Subcutaneous adipose tissue (tissue), 4 donors: Measurements from ENCODE around the gene AHR. TPM values are rescaled to one million over a fixed set of nuclear protein-coding genes. Genes with fewer than 3 reads are reported as not detected.

Experiments used
- total RNA-seq, 4 donors: library from RNA; depleted of rRNA; stranded (reverse); fragments of >200 nt; gene quantifications; one replicate each; pipeline ENCODE4 v1.1.0, GENCODE V29; 2016
- TF ChIP-seq, protein P1 (sequence below): fragments of 450-650 bp; IDR thresholded peaks from one replicate; pipeline ENCODE4 v1.5.1; 2016; ENCODE audit warnings: low read depth, mild to moderate bottlenecking, control low read depth, antibody characterized with exemption, moderate library complexity

AHR gene
- total RNA-seq, 4 donors from 2014 or later: 72.3 to 166 (median 109) TPM

DNA sequence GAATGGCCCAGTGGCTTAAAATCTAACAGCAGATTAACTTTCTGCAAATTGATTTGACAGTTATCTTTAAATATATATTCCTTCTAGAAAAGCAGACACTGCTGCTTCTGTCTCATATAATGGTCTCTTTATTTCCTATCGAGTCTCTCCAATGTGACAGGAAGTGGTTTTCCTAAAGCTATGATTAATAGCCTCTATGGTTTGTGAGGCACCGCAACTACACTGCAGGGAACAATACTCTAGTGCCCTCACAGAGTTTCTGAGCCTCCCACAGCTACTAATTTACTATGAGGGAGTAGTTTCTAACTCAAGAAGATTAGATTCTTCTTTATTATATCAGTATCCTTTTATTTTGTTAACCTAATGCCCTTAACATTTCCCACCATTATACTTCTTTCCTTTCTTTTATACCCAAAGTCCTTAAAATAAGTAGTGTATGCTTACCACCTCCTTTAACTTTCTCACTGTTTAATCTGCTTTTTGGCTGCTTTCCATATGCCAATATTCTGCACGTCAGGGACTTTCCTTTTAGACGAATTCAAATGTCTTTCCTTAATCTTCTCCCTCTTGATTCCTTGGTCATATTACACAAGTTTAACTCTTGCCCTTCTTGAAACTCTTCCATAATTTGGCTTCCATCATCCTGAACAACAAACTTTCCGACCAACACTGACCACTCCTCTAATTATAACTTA is 23.8 kb upstream of the AHR start:
- TF ChIP-seq, protein P1, sequence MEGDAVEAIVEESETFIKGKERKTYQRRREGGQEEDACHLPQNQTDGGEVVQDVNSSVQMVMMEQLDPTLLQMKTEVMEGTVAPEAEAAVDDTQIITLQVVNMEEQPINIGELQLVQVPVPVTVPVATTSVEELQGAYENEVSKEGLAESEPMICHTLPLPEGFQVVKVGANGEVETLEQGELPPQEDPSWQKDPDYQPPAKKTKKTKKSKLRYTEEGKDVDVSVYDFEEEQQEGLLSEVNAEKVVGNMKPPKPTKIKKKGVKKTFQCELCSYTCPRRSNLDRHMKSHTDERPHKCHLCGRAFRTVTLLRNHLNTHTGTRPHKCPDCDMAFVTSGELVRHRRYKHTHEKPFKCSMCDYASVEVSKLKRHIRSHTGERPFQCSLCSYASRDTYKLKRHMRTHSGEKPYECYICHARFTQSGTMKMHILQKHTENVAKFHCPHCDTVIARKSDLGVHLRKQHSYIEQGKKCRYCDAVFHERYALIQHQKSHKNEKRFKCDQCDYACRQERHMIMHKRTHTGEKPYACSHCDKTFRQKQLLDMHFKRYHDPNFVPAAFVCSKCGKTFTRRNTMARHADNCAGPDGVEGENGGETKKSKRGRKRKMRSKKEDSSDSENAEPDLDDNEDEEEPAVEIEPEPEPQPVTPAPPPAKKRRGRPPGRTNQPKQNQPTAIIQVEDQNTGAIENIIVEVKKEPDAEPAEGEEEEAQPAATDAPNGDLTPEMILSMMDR: no peak

DNA sequence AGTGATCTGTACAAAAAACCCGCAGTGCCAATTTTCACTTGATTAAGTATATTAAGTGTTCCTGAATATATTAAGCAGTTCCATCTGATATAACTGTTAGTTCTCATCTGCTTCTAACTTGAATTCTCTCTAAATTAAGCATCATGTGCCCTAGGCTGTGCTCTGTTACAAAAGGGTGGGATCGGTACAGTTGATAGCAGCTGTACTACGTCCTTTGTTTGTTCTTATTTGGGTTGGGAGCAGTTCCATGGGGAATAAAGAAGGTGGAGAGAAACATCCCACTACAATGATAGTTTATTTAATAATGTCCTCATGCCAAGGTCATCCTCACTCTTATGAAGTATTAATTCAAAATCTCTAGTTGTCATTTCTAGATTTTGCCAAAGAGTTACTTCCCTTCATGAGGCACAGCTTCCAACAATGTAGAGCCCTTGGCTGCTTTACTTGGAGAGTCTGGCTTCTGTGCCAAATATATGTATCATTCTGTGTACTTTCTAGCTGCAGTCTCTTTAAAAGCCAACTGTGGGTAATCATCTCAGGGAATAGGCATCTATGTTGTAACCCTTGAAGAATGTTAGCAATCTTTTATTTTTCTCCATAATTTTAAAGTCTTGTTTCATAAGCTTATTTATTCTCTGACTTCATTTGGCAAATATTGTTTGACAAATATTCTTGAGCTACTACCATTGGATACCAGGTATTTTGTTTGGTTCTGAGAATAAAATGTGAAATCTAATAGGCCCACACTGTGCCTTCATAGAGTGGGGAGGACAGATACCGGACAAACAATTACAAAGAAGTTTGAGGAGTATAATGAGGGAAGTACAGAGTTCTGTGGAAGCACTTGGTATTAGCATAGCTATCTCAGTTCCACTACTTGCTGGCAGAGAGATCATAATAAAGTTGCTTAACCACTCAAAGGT is 22.4 kb upstream of the AHR start:
- TF ChIP-seq, protein P1: no peak

DNA sequence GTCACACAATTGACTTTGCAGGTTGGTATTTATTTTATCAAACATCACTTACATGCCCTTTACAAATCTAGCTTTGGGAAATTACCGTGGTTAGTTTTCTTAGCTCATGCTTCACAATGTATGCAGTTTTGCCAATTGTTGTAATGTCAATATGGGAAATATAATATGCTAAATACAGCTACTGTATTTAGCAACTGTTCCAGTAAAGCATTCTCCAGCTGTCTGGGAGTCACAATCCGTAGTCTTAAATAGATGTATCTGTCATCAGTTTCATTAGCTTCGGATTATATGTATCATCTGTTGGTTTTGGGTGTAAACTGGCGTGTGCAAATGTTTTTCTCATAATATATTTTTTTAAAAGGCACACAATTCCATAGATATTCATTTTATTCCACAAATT is 19.4 kb upstream of the AHR start:
- TF ChIP-seq, protein P1: no peak

DNA sequence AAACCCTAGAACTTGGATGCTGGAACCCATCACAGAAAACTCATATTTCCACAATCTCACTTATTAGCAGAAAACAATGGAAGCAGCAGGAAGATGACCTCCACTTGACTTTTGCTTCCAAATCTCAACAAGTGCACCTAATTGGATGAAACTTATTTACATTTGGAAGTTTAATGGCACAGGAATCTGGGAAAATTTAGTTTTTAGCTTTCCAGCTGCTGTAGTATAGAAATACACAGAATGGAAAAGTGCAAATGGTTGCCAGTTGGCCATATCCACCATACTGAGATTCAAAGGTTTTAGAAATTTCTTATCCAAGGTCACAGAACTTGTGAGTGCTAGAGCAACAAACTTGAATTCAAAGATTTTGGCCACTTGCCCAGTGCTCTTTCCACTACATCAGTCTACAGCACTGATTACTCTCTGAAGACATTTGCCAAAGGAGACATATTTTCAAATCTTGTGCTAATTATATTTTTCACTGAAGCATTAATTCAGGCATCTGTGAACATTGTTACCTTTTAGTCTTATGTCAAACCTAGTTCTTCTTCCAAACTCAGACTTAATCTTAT is 9.3 kb upstream of the AHR start:
- TF ChIP-seq, protein P1: no peak

DNA sequence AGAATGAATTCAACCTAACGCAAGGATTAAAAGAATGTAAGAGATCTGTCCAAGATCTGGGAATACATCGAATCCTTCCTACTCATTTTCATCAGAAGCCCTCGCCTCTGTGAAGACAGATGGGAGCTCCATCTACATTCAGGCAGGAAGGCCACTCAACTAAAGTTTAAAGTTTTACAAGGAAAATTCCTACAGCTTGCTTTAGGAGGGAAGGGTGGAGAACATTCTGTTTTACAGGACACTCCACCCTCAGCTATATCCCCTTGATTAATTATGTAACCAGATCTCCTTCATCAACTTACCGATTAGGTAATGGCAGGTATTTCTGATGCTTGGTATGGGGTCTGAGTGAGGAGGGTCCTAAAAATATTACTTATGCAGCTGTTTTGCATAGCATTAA is 5.6 kb upstream of the AHR start:
- TF ChIP-seq, protein P1: no peak

DNA sequence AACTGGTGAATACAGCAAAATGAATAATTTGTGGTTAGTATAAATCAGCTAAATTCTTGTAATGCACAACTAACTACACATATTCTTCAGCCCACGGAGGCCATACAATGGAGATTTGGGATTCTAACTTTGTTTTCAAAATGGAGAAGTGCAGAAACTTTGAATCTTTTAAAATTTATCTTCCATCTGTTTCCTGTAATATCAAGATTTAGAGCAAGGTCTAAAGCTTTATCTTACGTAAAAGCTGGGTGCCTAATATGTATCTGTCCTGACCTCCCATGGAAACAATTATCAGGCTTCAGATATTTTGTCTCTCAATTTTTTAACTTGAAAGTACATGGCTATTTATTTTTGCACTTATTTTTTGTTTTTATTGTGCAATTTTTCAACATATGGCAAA is 5.0 kb upstream of the AHR start:
- TF ChIP-seq, protein P1: no peak

DNA sequence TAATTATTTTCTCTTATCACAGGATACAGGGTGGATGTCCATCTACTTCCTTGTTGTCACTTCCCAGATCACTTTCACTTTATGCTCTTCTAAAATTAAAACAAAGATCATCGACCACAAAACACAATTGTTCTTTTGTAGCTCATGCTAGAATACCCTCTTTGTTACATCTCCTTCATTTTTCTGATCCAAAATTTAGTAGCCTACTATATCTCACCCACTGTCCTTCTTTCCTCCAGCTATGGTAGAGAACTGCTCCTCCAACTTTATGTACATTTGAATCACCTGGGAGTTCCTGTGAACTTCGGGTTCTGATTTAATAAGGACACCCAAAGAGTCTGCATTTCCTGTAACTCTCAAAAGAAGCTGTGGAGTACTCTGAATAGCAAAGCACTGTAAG is 1.2 kb upstream of the AHR start:
- TF ChIP-seq, protein P1: no peak
